Right kidney (tissue), 1 donor: Measurements from ENCODE around the gene DCUN1D2.

Experiments
- DNase-seq: peaks from one replicate; pipeline ENCODE4 v3.0.0-alpha.2; 2016

The DCUN1D2 gene

DNA sequence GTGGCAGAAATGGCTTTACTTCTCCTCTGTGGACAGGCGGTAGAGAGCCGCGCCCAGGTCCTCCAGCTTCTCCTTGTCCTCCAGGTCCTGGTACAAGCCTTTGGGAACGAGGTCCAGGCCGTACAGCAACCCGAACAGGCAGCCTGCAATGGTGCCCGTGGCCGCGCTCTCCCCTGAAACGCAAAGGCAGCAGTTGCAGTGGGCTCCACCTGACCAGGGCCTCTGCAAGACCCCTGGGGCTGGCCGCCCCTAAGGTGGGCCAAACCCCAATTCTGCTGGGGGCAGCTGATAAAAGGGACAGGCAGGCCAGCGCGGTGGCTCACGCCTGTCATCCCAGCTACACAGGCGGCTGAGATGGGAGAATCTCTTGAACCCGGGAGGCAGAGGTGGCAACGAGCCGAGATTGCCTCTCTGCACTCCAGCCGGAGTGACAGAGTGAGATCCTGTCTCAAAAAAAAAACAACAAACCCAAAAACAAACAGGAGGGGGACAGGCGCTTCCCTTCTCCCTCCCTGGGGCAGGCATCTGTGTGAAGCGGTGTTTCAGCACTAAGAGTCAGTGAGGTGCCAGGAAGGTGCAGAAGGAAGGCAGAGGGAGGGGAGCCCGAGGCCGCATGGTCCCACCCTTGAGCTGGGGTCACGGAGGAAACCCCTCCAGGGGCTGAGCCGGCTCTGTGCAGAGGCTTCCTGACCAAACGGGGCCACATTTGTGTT is 67.5 kb downstream of the DCUN1D2 start:
- no peak for DNase-seq

DNA sequence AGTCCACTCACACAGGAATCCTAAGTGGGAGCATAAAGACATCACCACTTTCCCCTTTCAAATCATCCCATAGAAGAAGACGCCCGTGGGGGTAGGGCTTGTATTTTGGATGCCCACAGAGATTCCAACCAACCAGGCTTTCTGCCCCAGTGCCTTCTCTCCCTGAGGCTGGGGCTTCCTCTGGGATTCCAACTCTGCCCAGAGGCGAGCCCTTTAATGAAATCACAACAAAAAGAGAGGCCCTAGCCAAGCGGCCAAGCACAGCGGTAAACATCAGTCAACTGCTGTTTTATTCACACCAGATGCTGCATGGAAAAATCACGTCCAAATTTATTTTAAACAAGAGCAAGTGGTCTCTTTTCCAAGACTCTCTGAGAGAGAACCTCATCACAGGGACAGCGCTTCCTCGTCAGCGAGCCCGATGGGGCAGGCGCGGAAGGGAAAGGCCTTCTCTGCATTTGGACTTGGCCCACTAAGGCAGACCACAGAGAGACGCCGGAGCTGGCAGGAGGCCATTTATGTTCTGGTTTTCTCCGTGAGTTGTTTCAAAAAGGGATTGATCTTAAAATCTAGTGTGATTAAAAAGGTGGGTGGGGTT is 68.7 kb downstream of the DCUN1D2 start:
- no peak for DNase-seq

DNA sequence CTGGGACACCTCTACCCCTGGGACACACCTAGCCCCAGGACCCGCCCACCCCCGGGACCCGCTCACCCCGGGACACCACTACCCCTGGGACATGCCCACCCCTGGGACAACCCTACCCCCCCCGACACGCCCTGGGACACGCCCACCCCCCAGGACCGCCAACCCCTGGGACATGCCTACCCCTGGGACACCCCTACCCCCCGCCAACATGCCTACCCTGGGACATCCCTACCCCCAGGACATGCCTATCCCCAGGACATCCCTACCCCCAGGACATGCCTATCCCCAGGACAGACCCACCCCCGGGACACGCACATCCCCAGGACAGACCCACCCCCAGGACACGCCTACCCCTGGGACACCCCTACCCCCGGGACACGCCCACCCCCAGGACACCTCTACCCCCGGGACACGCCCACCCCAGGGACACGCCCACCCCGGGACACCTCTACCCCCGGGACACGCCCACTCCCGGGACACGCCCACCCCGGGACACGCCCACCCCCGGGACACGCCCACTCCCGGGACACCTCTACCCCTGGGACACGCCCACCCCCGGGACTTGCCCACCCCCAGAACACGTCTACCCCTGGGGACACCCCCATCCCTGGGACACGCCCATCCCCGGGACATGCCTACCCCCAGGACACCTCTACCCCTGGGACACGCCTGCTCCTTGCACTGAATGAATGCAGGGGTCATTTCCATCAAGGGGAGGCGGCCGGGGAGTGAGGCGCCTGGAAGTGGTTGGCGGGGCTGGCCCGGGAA is 69.5 kb downstream of the DCUN1D2 start:
- no peak for DNase-seq

DNA sequence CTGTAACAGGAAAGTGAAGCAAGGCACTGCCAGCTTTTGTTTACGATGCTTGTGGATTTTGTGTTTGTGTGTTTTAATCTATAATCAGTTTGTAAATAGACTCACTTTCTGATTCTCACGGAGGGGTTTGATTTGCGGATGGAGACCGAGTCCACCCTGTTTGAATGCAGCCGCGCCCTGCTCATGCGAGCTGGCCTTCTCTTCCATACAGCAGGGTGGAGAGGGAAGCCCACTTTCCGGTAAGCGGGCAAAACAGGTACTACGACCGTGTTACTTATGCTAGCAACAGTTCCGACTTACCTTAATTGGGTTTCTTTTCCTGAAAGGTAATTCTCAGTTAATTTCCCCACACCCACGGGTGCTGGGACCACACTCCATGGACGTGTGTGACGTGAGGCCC is 70.3 kb downstream of the DCUN1D2 start:
- DNase-seq = no peak

DNA sequence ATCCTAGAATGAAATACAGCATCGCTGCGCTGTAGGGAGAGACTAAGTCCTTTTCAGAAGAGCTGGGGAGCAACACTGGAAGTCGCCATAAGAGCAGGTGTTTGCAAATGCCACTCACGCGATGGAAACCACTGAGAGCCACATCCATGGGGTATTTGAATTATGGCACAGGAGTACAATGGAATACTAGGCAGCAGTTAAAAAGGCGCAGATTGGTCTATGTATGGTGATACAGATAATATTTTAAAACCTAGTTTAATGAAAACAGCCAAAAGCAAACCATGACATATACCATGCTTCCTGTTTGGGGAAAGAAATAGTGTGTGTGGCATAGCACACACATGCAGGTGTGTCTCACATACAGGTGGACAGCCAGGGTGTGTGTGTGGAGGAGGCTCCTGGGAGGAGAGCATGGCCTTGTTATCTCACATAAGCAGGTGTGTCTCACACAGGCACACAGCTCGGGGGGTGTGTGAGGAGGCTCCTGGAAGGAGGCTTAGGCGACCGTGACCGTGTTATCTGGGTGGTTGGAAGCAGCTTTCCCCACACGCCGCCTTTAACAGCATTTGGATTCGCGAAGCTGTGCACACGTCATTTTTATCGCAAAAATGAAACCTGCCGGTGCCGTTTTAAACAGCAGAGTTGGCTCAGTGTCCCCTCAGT is 70.8 kb downstream of the DCUN1D2 start:
- no peak for DNase-seq

DNA sequence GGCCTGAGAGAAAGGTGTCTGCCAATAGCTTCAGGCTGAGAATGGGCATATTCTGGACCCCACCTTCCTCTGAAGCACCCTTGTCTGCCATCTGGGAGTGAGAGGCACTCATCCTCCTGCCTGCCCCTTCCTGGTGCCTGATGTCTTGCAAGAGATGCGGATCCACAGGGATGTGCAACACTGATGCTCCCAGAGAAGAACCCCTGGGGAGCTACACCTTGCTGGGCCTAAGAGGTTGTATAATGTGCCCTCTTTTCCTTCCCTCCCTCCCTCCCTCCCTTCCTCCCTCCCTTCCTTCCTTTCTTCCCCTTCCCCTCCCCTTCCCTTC is 71.8 kb downstream of the DCUN1D2 start:
- no peak for DNase-seq

DNA sequence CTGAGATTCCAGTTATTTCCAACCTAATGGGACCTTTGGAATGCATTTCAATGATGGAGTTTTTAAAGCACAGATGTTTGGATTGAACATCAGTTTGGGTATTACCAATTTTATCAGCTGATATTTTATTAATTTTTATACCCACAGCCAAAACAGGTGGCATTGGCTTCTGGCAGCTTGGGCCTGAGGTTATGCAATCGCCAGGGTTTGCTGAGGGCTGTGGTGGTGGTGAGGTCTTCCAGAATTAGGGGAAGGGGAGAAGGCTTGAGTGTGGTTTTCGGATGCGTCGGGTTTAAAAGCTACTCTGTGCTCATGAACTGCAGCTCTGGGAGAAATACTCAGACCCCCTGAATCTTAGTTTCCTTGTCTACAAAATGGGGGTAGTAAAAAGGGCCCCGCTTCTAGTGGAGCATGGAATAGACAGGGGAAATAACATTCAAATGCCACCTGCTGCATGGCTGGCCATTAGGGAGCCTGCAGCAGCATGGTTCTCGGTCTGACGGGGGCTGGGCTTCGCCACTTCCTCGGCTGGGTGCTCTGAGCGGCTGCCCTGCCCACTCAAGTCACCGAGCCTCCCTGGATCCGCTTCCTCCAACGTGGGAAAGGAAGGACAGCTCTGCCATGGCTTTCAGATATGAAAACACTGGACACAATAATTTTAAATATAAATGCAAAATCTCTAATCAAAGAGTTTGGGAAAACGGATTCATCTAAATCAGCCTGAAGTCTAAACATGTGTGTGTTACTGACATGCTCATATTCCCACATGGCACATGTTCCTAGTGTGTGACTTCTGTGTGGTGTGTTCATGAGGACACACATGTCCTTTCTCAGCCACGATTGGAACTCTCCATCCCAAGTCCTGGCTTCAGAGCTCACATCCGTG is 72.4 kb downstream of the DCUN1D2 start:
- no peak for DNase-seq

DNA sequence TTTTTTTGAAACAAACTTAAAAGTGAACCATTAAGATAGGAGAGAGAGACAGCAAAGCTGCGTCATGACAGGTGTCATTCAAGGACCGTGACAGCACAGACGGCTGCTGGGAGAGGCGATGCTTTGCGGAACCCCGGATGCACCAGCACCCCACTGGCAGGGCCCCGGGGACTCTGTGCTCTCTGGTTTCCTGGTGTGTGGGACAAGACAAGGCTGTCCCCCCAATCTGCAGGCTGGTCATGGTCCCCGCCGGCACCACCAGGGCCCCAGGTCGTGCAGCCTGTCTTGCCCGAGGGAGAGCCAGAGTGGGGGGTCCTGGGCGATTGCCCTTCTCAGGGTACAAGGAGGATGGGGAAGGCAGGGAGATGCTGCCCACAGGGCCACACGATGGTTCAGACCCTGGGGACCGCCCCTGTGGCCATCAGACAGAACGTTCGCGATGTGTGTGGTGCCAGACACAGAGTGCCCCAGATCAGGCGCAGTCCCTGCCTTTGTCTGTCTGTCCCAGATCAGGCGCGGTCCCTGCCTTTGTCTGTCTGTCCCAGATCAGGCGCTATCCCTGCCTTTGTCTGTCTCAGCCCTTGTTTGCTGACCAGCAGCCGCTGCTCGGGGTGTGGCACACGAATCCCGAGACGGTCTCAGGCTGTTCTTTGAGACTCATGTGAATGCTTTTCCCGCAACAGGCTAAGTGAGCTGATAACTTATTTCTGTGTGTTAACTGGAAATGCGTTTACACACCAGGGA is 73.3 kb downstream of the DCUN1D2 start:
- no peak for DNase-seq

DNA sequence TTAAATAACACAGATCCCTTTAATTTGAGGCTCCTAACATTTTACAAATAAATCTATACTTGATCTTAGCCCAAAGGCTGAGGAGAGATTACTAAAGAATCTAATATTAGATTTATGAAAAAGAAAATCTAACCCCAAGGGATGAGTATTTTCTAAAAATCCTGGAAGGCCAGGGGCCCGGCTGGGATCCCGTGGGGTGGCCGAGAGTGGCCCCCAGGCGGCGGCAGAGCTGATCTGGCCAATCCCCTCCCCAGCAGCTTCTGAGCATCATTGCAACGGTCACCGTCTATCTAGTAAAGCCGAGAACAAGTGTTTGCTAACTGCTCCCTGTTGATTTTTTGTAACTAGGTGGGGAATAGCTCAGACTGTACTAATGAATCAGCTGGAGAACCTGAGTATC is 74.7 kb downstream of the DCUN1D2 start:
- DNase-seq = no peak

DNA sequence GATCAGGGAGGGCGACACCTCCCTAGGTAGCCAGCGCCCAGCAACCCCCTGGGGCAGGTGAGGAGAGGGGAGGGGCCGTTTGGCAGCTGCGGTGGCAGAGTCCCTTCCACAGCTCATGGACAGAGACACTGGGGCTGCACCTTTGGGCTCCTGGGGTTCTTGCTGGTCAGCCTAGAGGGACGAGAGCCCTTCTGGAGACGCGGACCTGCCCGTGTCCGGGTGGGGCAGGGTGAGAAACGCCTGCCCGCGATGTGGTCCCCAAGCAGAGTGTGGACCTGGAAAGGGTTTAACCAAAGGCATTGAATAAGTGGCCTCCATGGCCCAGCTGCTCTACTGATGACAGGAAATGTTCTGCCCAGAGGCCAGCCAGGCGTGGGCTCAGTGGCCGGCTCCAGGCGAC is 75.5 kb downstream of the DCUN1D2 start:
- DNase-seq = no peak

DNA sequence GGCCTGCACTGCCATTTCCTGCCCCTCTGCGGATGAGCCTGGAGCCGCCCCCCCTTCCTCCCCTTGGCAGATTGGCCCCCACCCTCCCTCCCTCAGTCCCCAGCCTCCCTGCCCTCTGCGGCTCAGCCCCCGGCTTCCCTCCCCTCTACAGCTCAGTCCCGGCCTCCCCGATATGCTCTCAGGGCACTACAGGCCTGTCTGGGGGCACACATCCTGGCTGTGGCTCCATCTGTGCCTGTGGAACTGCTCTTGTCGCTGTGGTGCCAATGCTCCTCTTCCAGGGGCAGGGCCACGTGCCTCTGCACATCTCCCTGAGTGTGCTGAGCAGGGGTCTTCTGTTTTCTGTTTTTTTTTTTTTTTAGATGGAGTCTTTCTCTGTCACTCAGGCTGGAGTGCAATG is 76.2 kb downstream of the DCUN1D2 start:
- DNase-seq = no peak

DNA sequence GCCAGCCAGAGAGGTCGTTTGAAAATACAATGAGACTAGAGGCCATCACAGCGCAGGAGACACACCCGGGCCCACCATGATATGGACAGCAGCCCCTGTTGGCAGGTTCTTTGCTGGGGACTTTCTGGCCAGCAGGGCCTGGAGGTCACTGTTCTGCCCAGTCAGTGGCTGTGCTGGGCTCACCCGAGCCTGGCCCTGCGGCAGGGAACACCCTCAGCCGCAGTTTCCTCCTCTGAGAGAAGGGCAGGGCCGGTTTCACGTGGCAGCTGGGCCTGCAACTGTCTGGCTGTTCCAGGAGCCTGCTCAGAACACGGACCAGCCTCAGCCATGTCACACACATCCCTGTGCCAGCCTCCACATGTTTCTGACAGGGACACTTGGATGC is 76.6 kb downstream of the DCUN1D2 start:
- no peak for DNase-seq

DNA sequence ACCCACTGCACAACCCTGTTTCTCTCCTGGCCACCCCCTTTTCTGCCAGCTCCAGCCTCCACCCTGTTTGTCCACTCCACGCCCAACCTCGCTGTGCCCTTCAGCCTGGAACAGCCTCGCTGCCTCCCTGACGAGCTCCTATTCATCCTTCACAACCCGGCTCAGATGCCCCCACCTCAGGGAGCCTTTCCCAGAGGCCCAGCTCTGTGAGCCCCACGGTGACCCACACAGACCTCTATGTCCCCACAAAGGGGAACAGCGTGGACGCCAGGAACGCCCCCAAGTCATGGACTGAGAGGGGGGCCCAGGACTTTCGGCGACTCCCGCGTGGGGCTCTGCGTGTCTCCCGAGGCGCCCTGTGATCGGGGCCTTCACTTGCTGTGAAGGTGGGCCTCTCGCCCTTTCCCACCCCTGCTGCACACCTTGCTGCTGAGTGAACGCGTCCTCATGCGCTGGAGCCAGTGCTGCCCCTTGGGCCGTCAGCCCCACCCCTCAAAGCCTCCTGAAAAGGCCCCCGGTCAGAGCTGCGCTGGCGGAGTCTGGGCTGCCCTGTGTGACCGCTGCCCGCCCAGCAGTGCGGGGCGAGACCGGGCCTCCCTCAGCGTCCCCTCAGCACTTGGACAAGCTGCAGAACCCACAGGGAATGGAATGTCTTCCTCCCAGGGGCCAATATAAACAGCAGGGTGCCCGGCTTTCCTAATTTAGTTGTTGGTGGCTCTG is 77.2 kb downstream of the DCUN1D2 start:
- DNase-seq = no peak

DNA sequence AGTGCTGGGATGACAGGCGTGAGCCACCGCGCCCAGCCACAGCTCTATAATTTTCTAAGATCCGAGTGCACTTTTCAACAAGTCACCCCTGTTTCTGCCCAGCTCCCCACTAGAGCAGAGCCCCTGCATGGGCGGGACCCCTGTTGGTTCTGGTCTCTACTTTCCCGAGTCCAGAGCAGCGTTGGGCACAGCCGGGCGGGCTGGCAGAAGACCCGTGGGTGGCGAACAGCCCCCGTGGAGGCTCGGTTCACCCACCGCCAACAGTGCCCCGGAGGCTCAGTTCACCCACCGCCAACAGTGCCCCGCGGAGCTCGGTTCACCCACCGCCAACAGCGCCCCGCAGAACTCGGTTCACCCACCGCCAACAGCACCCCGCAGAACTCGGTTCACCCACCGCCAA is 78.1 kb downstream of the DCUN1D2 start:
- no peak for DNase-seq

DNA sequence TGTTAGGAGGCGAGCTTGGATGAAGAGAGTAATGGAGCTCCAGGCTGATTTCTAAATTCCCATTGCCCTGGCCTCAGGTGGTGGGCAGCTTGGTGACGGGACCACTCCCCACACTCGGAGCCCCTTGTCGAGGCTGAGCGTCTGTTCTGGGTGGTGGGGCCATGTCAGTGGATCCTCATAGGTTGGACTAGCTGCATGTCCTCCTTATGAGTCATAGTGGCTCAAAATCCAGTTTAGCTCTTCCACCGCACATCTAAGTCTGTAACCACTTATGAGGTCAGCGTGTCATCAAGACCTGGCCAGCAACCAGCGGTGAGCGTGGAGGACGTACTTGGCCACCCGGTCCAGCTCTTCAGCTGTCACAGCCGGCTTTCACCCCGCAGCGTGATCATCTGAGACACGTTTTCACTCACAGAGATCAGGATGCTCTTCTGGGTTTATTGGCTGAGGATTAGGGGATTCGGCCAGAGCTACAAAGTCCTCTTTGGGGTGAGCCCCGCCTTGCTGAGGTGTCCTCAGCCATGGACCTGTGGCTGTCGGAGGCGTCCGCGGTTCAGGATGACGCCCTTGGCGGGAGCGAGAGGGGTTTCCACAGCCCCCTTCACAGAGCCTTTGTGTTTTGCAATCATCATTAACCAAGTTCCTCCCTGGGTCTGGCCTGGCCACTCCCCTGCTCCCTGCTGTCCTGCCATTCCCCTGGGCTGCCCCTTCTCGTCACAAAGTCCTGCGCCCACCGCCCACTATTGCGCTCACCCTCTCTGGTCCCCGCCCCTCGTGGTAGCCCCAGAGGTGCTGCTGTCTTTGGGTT is 79.1 kb downstream of the DCUN1D2 start:
- DNase-seq = no peak

DNA sequence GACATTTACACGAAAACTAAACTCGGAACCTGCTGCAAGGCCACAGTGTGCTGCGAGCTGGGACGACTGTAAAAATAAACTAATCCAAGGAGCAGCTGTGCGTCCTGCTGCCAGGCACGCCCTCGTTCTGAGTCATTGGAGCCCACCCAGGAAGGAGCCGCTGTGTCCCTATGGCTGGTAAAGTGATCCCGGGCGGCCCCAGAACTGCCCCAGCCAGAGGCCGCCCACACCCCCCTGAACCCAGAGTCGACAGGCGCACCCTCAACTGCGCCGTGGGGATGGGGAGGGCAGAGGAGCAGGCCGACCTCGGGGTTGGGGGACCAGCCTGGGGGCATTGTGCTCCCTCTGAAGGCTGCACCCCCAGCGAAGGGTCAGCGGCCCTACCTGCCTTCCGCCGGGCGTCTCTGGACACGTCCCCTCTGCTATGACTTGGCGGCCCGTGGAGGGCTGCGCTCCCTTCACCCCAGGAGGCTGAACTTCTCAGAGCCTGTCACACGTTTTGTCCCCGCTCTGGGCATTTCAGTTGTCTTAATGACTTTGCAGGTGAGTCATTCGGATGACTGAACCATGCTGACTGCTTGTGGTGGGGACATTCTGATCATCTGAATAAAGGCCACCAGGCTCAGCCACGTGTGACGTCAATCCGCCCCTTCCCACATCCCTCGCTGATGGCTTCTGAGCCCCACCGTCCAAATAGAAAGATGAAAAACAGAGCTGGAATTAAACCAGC is 79.9 kb downstream of the DCUN1D2 start:
- peak; percentile 58 for DNase-seq

DNA sequence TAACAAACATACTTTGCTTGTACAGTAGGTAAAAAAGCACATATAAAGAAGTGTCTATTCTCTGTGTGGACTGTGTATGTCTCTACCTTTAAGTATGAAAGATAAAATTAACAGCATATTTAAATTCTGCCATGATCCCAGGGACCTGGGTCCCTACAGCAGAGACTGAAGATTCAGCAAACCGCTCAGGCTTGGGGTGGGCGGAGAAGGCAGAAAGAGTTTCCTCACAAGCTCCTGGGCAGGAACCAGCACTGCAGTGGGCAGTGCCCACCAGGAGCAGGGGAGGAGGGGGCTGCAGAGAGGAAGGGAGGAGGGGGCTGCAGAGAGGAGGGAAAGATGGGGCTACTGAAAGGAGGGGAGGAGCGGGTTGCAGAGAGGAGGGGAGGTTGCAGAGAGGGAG is 81.9 kb downstream of the DCUN1D2 start:
- DNase-seq = no peak

DNA sequence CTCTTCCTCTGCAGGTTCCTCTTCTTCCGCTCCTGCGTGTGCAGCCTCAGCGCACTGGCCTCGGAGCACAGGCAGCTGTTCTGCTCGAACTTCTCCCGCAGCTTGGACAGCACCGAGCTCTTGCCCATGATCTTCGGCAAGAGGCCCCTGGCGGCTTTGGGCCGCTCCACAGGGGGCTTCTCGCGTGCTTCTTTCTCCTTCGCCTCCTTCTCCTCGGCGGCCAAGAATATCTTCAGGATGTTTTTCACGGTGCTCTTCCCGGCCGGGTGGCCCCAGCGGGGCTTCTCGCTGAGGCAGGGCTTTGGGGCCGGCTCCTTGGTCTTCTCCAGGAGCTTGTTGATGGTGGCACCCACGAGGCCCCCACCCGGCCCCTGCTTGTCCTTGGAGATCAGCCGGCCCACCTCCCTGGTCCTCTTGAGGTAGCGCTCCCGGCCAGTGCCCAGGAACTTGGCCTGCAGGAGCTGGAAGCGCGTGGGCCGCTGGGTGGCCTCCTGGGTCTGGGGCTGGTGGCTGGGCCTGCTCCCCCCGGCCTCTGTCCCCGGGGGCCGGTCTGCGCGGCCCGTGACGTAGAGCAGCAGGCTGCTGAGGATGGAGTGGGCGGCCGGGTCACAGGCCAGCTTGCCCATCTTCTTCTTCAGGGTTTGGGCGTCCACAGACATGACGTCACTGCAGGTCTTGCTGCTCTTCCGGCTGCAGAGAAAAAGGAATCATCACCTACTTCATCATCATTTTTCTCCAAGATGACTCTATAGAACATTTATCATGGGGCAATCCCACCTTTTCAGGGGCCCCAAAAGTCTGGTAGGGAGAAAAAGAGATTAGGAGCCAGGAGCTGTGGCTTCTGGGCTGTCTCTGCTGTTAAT is 82.7 kb downstream of the DCUN1D2 start:
- no peak for DNase-seq
